HG02798 (cell line): ENCODE measurements around the gene TBXAS1.

ENCODE experiments used
- ATAC-seq: cut with Tn5 transposase; IDR thresholded peaks from one replicate; pipeline ENCODE4 v1.9.1; 2021; ENCODE audit warnings: mild to moderate bottlenecking; ENCODE audit not compliant: unreplicated experiment, poor library complexity

TBXAS1 gene

GRCh38 chr7:140035400-140036223, 206.5 kb downstream of the TBXAS1 start:
- no peak for ATAC-seq

GRCh38 chr7:140036224-140036962, 207.3 kb downstream of the TBXAS1 start:
- no peak for ATAC-seq

DNA sequence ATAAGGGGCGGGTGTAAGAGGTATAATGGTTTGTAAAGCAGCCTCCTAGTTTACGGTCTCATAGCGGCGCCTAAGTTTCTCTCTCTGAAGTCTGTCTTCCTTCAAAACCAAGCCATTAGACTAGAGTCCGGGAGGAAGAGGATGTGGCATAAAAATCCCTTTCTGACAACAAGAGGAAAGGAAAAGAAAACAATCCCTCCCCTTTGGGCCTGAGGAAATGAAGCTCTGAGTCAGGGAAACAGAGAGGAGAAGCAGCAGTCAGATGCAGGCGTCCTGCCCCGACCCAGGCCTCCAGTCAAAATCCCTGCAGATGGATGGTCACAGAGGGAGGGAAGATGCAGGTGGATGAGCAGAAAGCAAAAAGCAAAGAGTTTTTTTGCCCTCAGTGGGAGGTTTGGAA, 210.0 kb downstream of the TBXAS1 start:
- ATAC-seq = no peak

DNA sequence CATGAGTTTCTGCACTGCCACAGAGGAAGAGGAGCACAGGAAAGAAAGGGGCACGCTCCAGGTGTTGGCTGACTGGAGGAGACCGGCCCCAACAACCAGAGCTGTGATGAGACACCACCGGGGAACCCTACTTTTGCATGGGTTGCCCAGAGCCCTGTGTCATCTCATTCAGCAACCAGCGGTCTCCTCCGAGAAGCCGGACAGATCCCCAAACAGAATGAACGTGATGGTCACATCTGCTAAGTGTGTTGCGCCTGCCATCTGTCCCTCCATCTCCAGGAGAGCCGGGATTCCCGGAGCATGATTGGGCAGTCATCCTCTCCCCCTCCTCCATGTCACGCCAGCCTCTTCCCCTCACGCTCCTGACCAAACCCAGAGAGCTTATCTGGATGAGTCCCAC, 210.8 kb downstream of the TBXAS1 start:
- no peak for ATAC-seq

GRCh38 chr7:140041659-140042385, 212.8 kb downstream of the TBXAS1 start:
- ATAC-seq = no peak

DNA sequence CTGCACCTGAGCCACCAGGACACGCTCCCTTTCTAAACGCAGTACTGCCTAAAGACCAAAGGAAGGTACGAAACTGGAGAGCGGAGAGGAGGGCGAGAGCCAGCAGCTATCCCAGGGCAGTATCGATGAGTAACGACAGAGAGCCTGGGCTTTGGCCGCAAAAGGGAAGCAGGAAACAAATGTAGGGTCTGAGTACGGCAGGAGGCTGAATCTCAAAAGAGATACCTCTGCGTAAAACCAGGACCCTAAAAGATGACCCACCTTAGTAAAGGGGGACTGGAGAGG, 213.3 kb downstream of the TBXAS1 start:
- ATAC-seq = no peak

DNA sequence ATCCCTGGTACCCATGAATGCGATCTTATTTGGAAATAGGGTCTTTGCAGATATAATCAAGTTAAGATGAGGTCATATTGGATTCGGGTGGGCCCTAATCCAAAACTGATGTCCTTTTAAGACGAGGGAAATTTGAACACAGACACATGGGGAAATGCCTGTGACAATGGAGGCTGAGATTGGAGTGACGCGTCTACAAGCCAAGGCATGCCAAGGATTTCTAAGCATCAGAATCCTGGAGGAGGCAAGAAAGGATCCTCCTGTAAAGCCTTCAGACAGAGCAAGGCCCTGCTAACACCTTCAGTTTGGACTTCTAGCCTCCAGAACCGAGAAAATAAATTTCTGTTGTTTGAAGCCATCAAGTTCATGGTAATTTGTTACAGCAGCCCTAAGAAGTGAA, 215.2 kb downstream of the TBXAS1 start:
- ATAC-seq = no peak

- no peak for ATAC-seq
These were observed 216.6 kb downstream of the TBXAS1 start for GRCh38 chr7:140045697-140046096.

- no peak for ATAC-seq
These were observed 218.1 kb downstream of the TBXAS1 start for GRCh38 chr7:140047197-140047596.

DNA sequence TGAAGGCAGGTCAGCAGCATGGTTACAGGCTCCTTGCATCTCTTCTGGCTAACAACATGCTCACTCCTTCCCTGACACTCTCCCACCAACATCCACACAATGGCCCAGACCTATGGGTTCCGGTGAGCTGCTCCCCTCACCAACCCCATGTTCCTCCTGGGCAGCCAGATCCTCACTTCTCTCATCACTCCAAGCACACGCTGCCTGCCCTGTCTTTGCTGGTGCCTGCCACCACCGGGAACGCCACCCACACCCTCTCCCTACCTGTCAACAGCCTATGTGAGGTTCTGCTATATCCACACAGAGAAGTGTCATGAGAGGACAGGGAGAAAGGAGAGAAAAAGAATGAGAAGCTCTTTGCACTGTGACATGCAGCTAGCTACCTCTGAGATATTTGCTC, 219.1 kb downstream of the TBXAS1 start:
- no peak for ATAC-seq

DNA sequence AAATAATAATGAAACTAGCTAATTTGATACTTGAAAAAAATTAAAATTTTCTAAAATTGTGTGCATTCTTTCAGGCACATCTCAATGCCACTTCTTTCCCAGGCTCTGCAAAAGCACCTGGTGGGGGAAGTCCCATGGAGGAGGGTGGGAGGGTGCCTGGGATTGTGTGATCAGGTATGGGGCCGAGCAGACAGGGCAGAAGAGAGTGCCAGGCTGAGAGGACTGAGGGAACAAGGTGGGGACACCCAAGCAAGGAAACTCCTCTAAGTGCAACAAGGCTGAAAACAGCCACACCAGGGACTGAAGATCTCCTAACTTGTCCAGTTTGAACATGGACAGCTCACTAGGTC, 219.9 kb downstream of the TBXAS1 start:
- ATAC-seq = no peak

- no peak for ATAC-seq
These were observed 220.4 kb downstream of the TBXAS1 start for GRCh38 chr7:140049339-140050024.

DNA sequence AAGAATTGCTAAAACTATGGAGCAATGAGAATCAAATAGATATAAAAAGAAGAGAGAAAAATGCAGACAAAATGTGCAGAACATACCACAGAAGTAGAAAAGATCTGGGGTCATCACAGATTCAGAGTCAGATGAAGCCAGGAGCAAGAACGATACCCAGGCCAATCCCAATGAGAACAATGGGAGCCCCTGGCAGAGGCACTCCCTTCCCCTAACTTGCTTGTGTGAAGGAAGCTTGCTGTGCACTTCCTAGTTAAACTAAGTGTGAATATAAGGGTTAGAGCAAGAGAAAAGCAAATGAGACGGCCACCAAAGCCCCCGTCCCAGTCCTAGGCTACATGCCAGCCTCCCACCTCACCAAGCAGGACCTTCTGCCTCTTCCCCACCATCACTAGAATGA, 221.0 kb downstream of the TBXAS1 start:
- no peak for ATAC-seq

DNA sequence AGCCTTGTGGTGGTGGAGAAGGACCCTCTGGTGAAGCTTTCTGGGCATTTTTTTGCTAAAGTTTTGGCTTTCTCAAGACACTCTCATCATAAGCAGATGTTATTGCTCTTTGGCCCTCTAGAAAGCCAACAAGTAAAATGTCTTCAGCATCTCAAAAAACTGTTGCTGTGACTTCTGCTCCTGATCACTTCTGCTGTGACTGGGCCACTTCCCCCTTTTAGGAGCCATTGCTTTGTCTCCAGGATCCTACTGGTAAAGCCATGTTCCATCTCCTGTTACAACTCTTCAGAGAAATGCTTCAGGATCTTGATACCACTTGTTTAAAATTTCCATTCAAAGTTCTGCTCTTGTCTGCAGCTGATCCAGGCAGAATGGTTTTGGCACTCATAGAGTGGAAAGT, 222.8 kb downstream of the TBXAS1 start:
- no peak for ATAC-seq

- ATAC-seq = peak; percentile 92
These were observed 224.9 kb downstream of the TBXAS1 start for GRCh38 chr7:140053812-140054539.

DNA sequence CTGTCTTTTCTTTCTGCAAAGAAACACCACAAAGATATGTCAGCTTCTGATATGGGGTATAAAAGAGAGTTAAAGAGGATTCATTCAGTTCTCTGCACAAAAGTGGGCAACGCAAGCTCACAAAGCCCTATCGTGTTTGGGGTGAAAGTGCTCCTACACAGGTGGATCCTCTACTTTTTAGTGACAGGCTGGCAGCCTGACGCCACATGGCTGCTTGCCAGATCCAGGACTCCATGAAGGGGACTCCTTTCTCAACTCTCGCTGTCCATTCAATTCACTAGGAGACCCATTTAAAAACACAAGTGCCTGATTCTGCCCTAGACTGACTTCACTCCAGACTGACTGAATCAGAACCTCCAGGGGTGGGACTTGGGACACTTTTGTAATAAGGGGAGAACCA, 225.7 kb downstream of the TBXAS1 start:
- ATAC-seq = no peak

GRCh38 chr7:140055833-140056232, 226.8 kb downstream of the TBXAS1 start:
- ATAC-seq = no peak

DNA sequence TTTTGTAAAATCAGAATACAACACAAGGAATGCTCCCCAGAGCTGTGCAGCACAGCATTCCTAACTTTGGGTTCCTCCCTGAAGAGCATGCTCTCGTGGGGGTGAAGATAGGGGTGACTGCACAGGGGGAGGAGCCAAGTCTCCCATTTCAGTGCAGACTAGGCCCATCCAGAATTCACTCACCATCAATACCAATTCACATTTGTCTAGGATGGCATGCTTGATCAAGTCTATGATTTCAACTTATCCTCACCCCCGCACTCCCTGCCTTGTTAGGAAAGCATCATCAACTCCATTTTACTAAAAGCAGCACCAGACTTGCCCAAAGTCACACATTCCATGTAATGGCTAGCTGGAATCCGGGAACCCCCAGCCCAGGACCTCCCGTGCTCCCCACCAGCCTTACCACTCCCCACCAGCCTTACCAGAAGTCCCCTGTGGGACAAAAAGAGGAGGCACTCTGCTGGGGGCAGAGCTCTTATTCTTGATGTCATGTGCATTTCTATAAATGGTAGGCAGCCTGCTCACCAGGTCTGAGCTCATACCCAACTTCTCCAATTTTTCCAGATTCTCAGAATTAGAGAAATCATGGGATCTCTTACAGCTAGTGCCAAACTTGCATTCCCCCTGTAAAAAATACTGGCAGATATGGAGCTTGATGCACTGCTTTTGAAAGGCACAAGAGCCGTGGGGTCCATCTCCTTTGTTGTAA, 227.5 kb downstream of the TBXAS1 start:
- no peak for ATAC-seq

DNA sequence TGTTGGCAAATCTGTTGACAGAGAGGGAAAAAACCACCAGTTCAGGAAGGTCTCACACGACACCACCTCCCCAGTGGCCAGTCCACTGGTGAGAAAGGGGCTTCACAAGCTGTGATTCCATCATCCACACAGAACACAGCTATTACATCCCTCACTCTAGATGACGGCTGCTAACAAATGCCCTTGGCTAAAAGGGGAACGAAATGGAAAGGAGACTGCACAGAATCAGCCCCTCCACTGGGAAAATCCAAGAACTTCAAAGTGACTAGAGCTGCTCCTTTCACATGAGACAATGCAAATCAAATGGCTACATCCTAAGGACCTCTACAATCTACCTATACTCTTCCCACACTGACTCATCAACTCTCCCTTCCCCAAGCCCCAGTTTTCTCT, 228.1 kb downstream of the TBXAS1 start:
- no peak for ATAC-seq

DNA sequence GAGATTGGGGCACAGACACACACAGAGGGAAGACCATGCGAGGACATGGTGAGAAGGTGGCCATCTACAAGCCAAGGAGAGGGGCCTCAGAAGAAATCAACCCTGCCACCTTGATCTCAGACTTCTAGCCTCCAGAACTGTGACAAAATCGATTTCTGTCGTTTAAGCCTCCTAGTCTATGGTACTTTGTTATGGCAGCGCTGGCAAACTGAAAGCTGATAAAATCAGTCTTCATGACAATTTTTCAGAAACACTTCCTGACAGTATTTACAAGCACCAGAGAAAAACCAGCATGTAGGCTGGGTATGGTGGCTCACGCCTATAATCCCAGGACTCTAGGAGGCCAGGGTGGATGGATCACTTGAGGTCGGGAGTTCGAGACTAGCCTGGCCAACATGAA, 229.5 kb downstream of the TBXAS1 start:
- ATAC-seq = no peak
